B cell (primary cell): ENCODE results near the gene ADAM19. TPM values are rescaled to one million over a fixed set of nuclear protein-coding genes. Genes with fewer than 3 reads are reported as not detected.
A peak's percentile ranks its signal among the peaks of the same experiment; 100 is the strongest.

ENCODE experiments used
- ATAC-seq: fragments of 200-7000 bp; cut with Tn5 transposase; one replicate; pipeline ENCODE4 v1.10.0; 2021; ENCODE audit warnings: low read depth, mild to moderate bottlenecking, moderate number of reproducible peaks, moderate library complexity
- CTCF ChIA-PET: fragments of 350-600 bp; sonication (Branson Sonifier 250); formaldehyde crosslinking; loops from one replicate; lab custom pipeline; 2021; ENCODE audit warnings: antibody characterized with exemption, inconsistent platforms; lab: Charles Lee
- POLR2A ChIA-PET: fragments of 350-600 bp; sonication (Branson Sonifier 250); formaldehyde crosslinking; loops from one replicate; lab custom pipeline; 2021; ENCODE audit warnings: antibody characterized with exemption; lab: Charles Lee
- DNase-seq: peaks from one replicate; pipeline ENCODE4 v3.0.0; 2013
- H2AFZ ChIP-seq: 2 replicates; pipeline ENCODE4 v1.6.1; 2012; ENCODE audit warnings: mild to moderate bottlenecking, low read depth, low read length; ENCODE audit not compliant: insufficient read depth, poor library complexity, severe bottlenecking
- H3K27ac ChIP-seq, 2 donors: 1 replicate in 1 of 2; 2 replicates in 1 of 2; pipeline ENCODE4 v1.5.1; 2012 to 2013; ENCODE audit warnings: low read length in 2 of 2, mild to moderate bottlenecking in 2 of 2, moderate library complexity in 1 of 2
- H3K27me3 ChIP-seq, 4 experiments: fragments of 200-600 bp in 1 of 4; sonication (generic) in 1 of 4; replicated peaks in 1 of 4; 1 replicate in 2 of 4; 2 replicates in 2 of 4; pipeline versions ENCODE4 v1.6.1 to v1.7.0; 2013 to 2016; ENCODE audit warnings: low read length in 3 of 4, mild to moderate bottlenecking in 2 of 4, mixed read lengths in 1 of 4, moderate library complexity in 1 of 4; ENCODE audit not compliant: insufficient read depth in 4 of 4, control insufficient read depth in 3 of 4; ENCODE audit errors: control extremely low read depth in 1 of 4
- H3K36me3 ChIP-seq, 2 experiments: replicated peaks in 1 of 2; 1 replicate in 1 of 2; 2 replicates in 1 of 2; pipeline versions ENCODE4 v1.6.1 to v1.7.1; 2013; ENCODE audit warnings: low read length in 1 of 2; ENCODE audit not compliant: insufficient read depth in 2 of 2, control insufficient read depth in 1 of 2; ENCODE audit errors: control extremely low read depth in 1 of 2, extremely low read depth in 1 of 2
- H3K4me1 ChIP-seq, 2 donors: fragments of 200-600 bp in 1 of 2; sonication (generic) in 1 of 2; 1 replicate in 1 of 2; 2 replicates in 1 of 2; pipeline versions ENCODE4 v1.5.1 to v1.6.1; 2013 to 2017; ENCODE audit warnings: low read length in 2 of 2; ENCODE audit not compliant: control insufficient read depth in 2 of 2, insufficient read depth in 2 of 2
- H3K4me2 ChIP-seq: replicated peaks from 2 replicates; pipeline ENCODE3; 2012; ENCODE audit warnings: mild to moderate bottlenecking, low read depth, low read length; ENCODE audit not compliant: poor library complexity, severe bottlenecking
- H3K4me3 ChIP-seq, 5 experiments: fragments of 200-600 bp in 1 of 5; sonication (generic) in 1 of 5; 1 replicate in 3 of 5; 2 replicates in 2 of 5; pipeline versions ENCODE4 v1.5.1 to v1.7.0; 2011 to 2016; ENCODE audit warnings: low read length in 4 of 5, mild to moderate bottlenecking in 4 of 5, low read depth in 2 of 5, control low read depth in 1 of 5, moderate library complexity in 1 of 5; ENCODE audit not compliant: insufficient read depth in 1 of 5; ENCODE audit errors: control extremely low read depth in 1 of 5, extremely low read depth in 1 of 5
- H3K79me2 ChIP-seq: fragments of 200-600 bp; sonication (generic); one replicate; pipeline ENCODE4 v1.6.0; 2016; ENCODE audit warnings: low read length; ENCODE audit not compliant: control insufficient read depth, insufficient read depth
- H3K9ac ChIP-seq: fragments of 200-600 bp; sonication (generic); 2 replicates; pipeline ENCODE4 v1.6.1; 2017; ENCODE audit warnings: mild to moderate bottlenecking, low read length, moderate library complexity
- H3K9me3 ChIP-seq, 3 donors: one replicate each; pipeline versions ENCODE4 v1.6.1 to v1.7.1; 2013; ENCODE audit warnings: low read length in 2 of 3; ENCODE audit not compliant: control insufficient read depth in 2 of 3, insufficient read depth in 1 of 3; ENCODE audit errors: control extremely low read depth in 1 of 3
- H4K20me1 ChIP-seq: 2 replicates; pipeline ENCODE4 v1.6.0; 2012; ENCODE audit warnings: mild to moderate bottlenecking, low read length; ENCODE audit not compliant: insufficient read depth, control insufficient read depth, poor library complexity, severe bottlenecking
- H3K27ac Mint-ChIP-seq: one replicate; pipeline ENCODE4 v1.8.0; 2021; ENCODE audit warnings: mixed read lengths
- H3K27me3 Mint-ChIP-seq: one replicate; pipeline ENCODE4 v1.8.0; 2021; ENCODE audit warnings: mixed read lengths
- H3K4me1 Mint-ChIP-seq: one replicate; pipeline ENCODE4 v1.8.0; 2021; ENCODE audit warnings: mixed read lengths
- H3K4me3 Mint-ChIP-seq: one replicate; pipeline ENCODE4 v1.8.0; 2021; ENCODE audit warnings: mixed read lengths
- H3K9me3 Mint-ChIP-seq: one replicate; pipeline ENCODE4 v1.8.0; 2022; ENCODE audit warnings: mixed read lengths; ENCODE audit not compliant: insufficient read depth
- EZH2 ChIP-seq: IDR thresholded peaks from 2 replicates; pipeline ENCODE4 v1.6.1; 2012; ENCODE audit warnings: borderline replicate concordance, low read depth, mild to moderate bottlenecking, moderate library complexity, low read length; ENCODE audit not compliant: insufficient read depth, poor library complexity, severe bottlenecking
- WGBS: methylation state at CpG from one replicate; pipeline ENCODE4 v1.1.5; 2013; ENCODE audit warnings: missing lambda C conversion rate; ENCODE audit not compliant: insufficient coverage; 5-methylcytosine and 5-hydroxymethylcytosine counted together
- intact Hi-C: fragments of 100-400 bp; cut with micrococcal nuclease; formaldehyde crosslinking; loops from one replicate; pipeline ENCODE4 v1.10.0; 2022
- polyA plus RNA-seq: library from polyadenylated mRNA; depleted of rRNA; stranded (reverse); fragments of >200 nt; gene quantifications from 2 replicates; pipeline ENCODE4 v1.2.3, GENCODE V29; 2012
- total RNA-seq, 2 donors: library from RNA; stranded (reverse); fragments of 120-200 nt in 1 of 2; gene quantifications; 1 replicate in 1 of 2; 2 replicates in 1 of 2; pipeline versions ENCODE4 v1.2.3 to v1.2.4, GENCODE V29; 2013 to 2022
- TF ChIP-seq, protein P1 (sequence below): fragments of 200-600 bp; IDR thresholded peaks from one replicate; pipeline ENCODE4 v1.8.0; 2022; ENCODE audit warnings: antibody characterized with exemption, mild to moderate bottlenecking

The ADAM19 gene
- total and polyA plus RNA-seq, 2 donors (not counting 1 experiment from before 2014, with no cell fraction given), result 110 to 171 TPM

DNA sequence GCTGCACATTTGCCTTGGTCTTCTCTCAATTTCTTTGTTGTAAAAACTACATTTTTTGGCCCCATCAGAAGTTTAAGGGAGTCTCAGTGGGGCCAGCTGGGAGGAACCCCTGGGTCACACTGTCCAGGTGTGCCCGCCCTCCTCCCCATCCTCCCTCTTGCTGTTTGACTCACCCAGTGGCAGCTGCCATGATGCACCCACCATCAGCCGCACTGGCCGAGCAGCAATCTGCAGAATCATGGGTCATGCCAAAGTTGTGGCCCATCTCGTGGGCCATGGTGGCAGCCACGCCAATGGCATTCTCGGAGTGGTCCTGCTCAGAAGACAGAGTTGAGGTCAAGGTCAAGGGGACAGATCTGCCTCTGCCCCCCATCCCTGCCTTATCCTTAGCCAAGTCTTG is 70.1 kb downstream of the ADAM19 start:
- Mint-ChIP-seq H3K4me1 (peaks cover 92% of the 10 kb centered on the region), H3K9me3 (no peaks in the 10 kb centered on the region), H3K27ac (peak overlapping the region; percentile 84), H3K27me3 (no peaks in the 10 kb centered on the region), H3K4me3 (peak overlapping the region; percentile 38)
- no peak overlapping the region for H3K9ac ChIP-seq
- no peaks in the 10 kb centered on the region for H3K27me3 ChIP-seq
- H3K36me3 ChIP-seq, result peaks cover 2 to 85% of the 10 kb centered on the region in 2 experiments
- DNase-seq, result no peak
- ChIA-PET CTCF (interaction anchor here (0.6 to 1.3 kb wide), 3 partner anchors 20 to 71 kb away, joined by 3 read pairs; no protein-coding TSS in a partner anchor), POLR2A (interaction anchor here (7.4 kb wide), 1 partner anchor 19 kb away, joined by 41 read pairs; no protein-coding TSS in a partner anchor)
- H3K4me3 ChIP-seq, result no peak overlapping the region
- H3K9me3 ChIP-seq, result peaks cover 0 to 9% (median 6%) of the 10 kb centered on the region in 3 donors
- H2AFZ ChIP-seq, result no peak overlapping the region
- ATAC-seq, result no peak
- H4K20me1 ChIP-seq, result no peaks in the 10 kb centered on the region
- intact Hi-C loops, result no loop called here
- peaks cover 13% of the 10 kb centered on the region for H3K79me2 ChIP-seq
- TF ChIP-seq EZH2, result no peak
- TF ChIP-seq, protein P1, sequence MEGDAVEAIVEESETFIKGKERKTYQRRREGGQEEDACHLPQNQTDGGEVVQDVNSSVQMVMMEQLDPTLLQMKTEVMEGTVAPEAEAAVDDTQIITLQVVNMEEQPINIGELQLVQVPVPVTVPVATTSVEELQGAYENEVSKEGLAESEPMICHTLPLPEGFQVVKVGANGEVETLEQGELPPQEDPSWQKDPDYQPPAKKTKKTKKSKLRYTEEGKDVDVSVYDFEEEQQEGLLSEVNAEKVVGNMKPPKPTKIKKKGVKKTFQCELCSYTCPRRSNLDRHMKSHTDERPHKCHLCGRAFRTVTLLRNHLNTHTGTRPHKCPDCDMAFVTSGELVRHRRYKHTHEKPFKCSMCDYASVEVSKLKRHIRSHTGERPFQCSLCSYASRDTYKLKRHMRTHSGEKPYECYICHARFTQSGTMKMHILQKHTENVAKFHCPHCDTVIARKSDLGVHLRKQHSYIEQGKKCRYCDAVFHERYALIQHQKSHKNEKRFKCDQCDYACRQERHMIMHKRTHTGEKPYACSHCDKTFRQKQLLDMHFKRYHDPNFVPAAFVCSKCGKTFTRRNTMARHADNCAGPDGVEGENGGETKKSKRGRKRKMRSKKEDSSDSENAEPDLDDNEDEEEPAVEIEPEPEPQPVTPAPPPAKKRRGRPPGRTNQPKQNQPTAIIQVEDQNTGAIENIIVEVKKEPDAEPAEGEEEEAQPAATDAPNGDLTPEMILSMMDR, result no peak
- WGBS, result 69% methylated on average over 6 of the region's 6 CpGs
- H3K4me2 ChIP-seq, result peak overlapping the region; percentile 33
- peaks cover 95 to 100% of the 10 kb centered on the region in 2 donors for H3K4me1 ChIP-seq
- peak overlapping the region; percentile 83 to 98 for H3K27ac ChIP-seq

DNA sequence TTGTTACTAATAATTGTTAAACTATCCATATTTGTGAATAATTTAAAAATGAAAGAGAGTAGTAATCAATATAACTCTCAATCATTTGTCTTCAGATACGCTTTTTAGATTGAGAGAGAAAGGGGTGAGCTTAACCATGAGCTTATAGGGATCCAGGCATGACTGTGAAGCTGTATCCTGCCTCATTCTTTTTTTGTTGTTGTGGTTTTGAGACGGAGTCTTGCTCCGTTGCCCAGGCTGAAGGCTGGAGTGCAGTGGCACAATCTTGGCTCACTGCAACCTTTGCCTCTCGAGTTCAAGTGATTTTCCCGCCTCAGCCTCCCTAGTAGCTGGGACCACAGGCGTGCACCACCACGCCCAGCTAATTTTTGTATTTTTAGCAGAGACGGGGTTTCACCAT is 71.5 kb downstream of the ADAM19 start:
- no peak for TF ChIP-seq EZH2
- TF ChIP-seq, protein P1, result no peak
- Histone ChIP-seq H3K27me3 (no peaks in the 10 kb centered on the region), H3K27ac (peak overlapping the region; percentile 83 to 98), H3K4me3 (peak overlapping the region in 1 of 5 experiments; percentile 5), H3K9me3 (peaks cover 0 to 9% (median 6%) of the 10 kb centered on the region in 3 donors), H3K4me1 (peaks cover 96 to 100% of the 10 kb centered on the region in 2 donors), H3K9ac (peak overlapping the region; percentile 3), H4K20me1 (no peaks in the 10 kb centered on the region), H2AFZ (no peak overlapping the region), H3K36me3 (peaks cover 2 to 86% of the 10 kb centered on the region in 2 experiments), H3K4me2 (peak overlapping the region; percentile 46), H3K79me2 (peaks cover 26% of the 10 kb centered on the region)
- H3K27me3 Mint-ChIP-seq, result no peaks in the 10 kb centered on the region
- DNase-seq (peak; percentile 53), ATAC-seq (no peak)
- peak overlapping the region; percentile 64 for H3K4me3 Mint-ChIP-seq
- H3K27ac Mint-ChIP-seq, result peak overlapping the region; percentile 84
- 47% methylated on average over 5 of the region's 8 CpGs for WGBS
- no peaks in the 10 kb centered on the region for H3K9me3 Mint-ChIP-seq
- peaks cover 95% of the 10 kb centered on the region for H3K4me1 Mint-ChIP-seq
- ChIA-PET CTCF (interaction anchor here (0.7 to 2.3 kb wide), 10 partner anchors 10 to 175 kb away, joined by 3 to 7 read pairs (median 3); no protein-coding TSS in a partner anchor), POLR2A (interaction anchor here (7.4 kb wide), 1 partner anchor 18 kb away, joined by 41 read pairs; no protein-coding TSS in a partner anchor)
- intact Hi-C loops, result loop anchor here (5.0 kb wide), 3 partner anchors 148 to 238 kb away; partner anchors contain the start of genes LSM11 and SOX30
